ENCODE measurements around the gene PLK3. TPM values are rescaled to one million over a fixed set of nuclear protein-coding genes. Genes with fewer than 3 reads are reported as not detected.

PLK3 gene
- total and polyA plus RNA-seq, 9 of the 15 experiments (the other 6 are each of a cell fraction or from before 2014, with no cell fraction given): 0.52 to 22.7 (median 11.0) TPM

DNA sequence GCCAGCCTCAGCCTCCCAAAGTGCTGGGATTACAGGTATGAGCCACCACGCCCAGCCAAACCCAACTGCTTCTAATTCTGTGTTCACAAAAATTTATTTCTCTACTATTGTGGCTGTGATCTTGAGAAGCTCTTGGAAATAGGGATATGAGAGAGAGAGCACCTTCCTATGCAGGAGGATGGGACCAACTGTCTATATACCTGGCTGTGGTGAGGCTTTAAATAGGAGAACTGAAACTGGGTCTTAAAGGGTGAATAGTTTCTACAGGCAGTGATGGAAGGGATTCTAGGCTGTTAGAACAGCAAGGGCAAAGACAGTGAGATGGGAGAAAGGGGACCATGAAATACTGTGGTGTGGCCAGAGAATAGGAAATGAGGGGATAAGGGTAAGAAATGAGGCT lies 51.1 kb downstream of the PLK3 start (continued):
- TF ChIP-seq, protein P1, sequence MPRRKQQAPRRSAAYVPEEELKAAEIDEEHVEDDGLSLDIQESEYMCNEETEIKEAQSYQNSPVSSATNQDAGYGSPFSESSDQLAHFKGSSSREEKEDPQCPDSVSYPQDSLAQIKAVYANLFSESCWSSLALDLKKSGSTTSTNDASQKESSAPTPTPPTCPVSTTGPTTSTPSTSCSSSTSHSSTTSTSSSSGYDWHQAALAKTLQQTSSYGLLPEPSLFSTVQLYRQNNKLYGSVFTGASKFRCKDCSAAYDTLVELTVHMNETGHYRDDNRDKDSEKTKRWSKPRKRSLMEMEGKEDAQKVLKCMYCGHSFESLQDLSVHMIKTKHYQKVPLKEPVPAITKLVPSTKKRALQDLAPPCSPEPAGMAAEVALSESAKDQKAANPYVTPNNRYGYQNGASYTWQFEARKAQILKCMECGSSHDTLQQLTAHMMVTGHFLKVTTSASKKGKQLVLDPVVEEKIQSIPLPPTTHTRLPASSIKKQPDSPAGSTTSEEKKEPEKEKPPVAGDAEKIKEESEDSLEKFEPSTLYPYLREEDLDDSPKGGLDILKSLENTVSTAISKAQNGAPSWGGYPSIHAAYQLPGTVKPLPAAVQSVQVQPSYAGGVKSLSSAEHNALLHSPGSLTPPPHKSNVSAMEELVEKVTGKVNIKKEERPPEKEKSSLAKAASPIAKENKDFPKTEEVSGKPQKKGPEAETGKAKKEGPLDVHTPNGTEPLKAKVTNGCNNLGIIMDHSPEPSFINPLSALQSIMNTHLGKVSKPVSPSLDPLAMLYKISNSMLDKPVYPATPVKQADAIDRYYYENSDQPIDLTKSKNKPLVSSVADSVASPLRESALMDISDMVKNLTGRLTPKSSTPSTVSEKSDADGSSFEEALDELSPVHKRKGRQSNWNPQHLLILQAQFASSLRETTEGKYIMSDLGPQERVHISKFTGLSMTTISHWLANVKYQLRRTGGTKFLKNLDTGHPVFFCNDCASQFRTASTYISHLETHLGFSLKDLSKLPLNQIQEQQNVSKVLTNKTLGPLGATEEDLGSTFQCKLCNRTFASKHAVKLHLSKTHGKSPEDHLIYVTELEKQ (CRISPR knock-in tag; IDR thresholded peaks at IDR 0.05): no peak

DNA sequence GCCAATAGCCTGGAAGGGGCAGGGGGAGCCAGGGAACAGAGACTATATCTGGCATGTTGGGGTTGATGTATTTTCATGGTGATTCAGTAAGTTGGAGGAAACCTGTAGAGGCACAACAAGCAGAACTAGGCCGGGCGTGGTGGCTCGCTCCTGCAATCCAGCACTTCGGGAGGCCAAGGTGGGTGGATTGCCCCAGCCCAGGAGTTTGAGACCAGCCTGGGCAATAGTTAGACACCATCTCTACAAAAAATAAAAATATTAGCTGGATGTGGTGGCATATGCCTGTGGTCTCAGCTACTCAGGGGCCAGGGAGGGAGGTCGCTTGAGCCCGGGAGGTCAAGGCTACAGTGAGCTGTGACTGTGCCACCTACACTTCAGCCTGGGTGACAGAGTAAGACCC lies 53.0 kb downstream of the PLK3 start:
- ChIA-PET CTCF (ENCODE audit: low intra/inter-chr PET ratio) (no interaction called here), POLR2A (interaction anchor here (0.7 to 1.1 kb wide), 5 partner anchors 34 to 735 kb away, joined by 3 to 4 read pairs (median 4); partner anchors contain the start of gene UROD)
- Histone ChIP-seq H3K4me3 (no peak overlapping the region), H3K4me2 (ENCODE audit: insufficient read depth, low read length) (no peak overlapping the region), H3K9ac (ENCODE audit: insufficient read depth in 1 of 2, low read depth in 2 of 2, low read length in 2 of 2) (no peak overlapping the region), H3K79me2 (ENCODE audit: control insufficient read depth, insufficient read depth, low read length) (no peaks in the 10 kb centered on the region), H2AFZ (ENCODE audit: low read depth, low read length) (no peak overlapping the region), H3K9me3 (replicated peaks; ENCODE audit: control insufficient read depth, insufficient read depth, low read depth, low read length) (no peaks in the 10 kb centered on the region), H4K20me1 (replicated peaks; ENCODE audit: control insufficient read depth, insufficient read depth, low read length) (no peaks in the 10 kb centered on the region), H3K27me3 (ENCODE audit: control insufficient read depth in 2 of 2, insufficient read depth in 2 of 2, low read length in 2 of 2) (no peaks in the 10 kb centered on the region), H3K9me1 (ENCODE audit: control insufficient read depth, insufficient read depth, low read length) (no peaks in the 10 kb centered on the region), H3K36me3 (ENCODE audit: control insufficient read depth, insufficient read depth, low read length) (peaks cover 54% of the 10 kb centered on the region), H3K4me1 (replicated peaks in 1 of 2; ENCODE audit: control insufficient read depth in 2 of 2, insufficient read depth in 2 of 2, low read length in 2 of 2) (no peaks in the 10 kb centered on the region), H3K27ac (ENCODE audit: extremely low read depth, low read depth, low read length) (no peak overlapping the region)
- FAIRE-seq: no peak
- TF ChIP-seq TSC22D4 (tag; IDR thresholded peaks at IDR 0.05) (no peak), ZFP36 (IDR thresholded peaks at IDR 0.05; ENCODE audit: low read depth, low read length, partially characterized antibody) (no peak), ZNF134 (CRISPR knock-in tag; conservative IDR thresholded peaks at IDR 0.05) (no peak), ZNF324 (CRISPR knock-in tag; IDR thresholded peaks at IDR 0.05) (no peak), FOXM1 (IDR thresholded peaks at IDR 0.05; ENCODE audit: low read depth) (no peak), FOXM1 (CRISPR knock-in tag; IDR thresholded peaks at IDR 0.05; ENCODE audit: low read depth) (no peak), SUPT5H (IDR thresholded peaks at IDR 0.05) (no peak)
- intact Hi-C loops (cut with micrococcal nuclease) (no loop called here), in situ Hi-C loops (cut with MboI) (no loop called here)
- no peak for DNase-seq (ENCODE audit: extremely low read depth in 1 of 4, low spot score in 3 of 4)
- 94% methylated on average over 6 of the region's 6 CpGs for WGBS (ENCODE audit: insufficient coverage, low coverage, missing lambda C conversion rate)
- ATAC-seq: no peak
- no TSS peak for BruUV-seq (replicated peaks)
